HepG2 (cell line): ENCODE results near the gene RTN4RL2. TPM values are rescaled to one million over a fixed set of nuclear protein-coding genes. Genes with fewer than 3 reads are reported as not detected.

Experiments
- CHCHD3 ChIP-seq: sonication (generic); formaldehyde crosslinking; IDR thresholded peaks from 2 replicates; pipeline ENCODE4 v1.8.0; 2022; ENCODE audit warnings: mild to moderate bottlenecking, missing genetic modification reagents, moderate library complexity
- ISX ChIP-seq: sonication (generic); formaldehyde crosslinking; conservative IDR thresholded peaks from 2 replicates; pipeline ENCODE4 v1.5.0; 2020; ENCODE audit warnings: missing genetic modification reagents
- MLX ChIP-seq: IDR thresholded peaks from 2 replicates; pipeline ENCODE4 v1.6.1; 2016
- TP53 ChIP-seq: sonication (generic); formaldehyde crosslinking; conservative IDR thresholded peaks from 2 replicates; pipeline ENCODE4 v1.4.0; 2020; ENCODE audit warnings: missing genetic modification reagents
- ZBTB49 ChIP-seq: sonication (generic); formaldehyde crosslinking; IDR thresholded peaks from 2 replicates; pipeline ENCODE4 v1.4.0; 2020; ENCODE audit warnings: missing genetic modification reagents, borderline replicate concordance
- ZHX2 ChIP-seq, 2 experiments: sonication (generic) in 1 of 2; formaldehyde crosslinking in 1 of 2; IDR thresholded peaks; 2 replicates each; pipeline versions ENCODE4 v1.6.1 to v1.9.0; 2014 to 2022; ENCODE audit warnings: antibody characterized with exemption in 1 of 2, borderline replicate concordance in 1 of 2, inconsistent platforms in 1 of 2, low read depth in 1 of 2, missing genetic modification reagents in 1 of 2
- ZNF225 ChIP-seq: sonication (generic); formaldehyde crosslinking; IDR thresholded peaks from 2 replicates; pipeline ENCODE4 v1.4.0; 2020; ENCODE audit warnings: mild to moderate bottlenecking, missing genetic modification reagents
- ZNF574 ChIP-seq: sonication (generic); formaldehyde crosslinking; IDR thresholded peaks from 2 replicates; pipeline ENCODE4 v1.4.0; 2020; ENCODE audit warnings: missing genetic modification reagents
- ZNF740 ChIP-seq: sonication (generic); formaldehyde crosslinking; IDR thresholded peaks from 2 replicates; pipeline ENCODE4 v1.4.0; 2020; ENCODE audit warnings: missing genetic modification reagents
- ZNF891 ChIP-seq: sonication (generic); formaldehyde crosslinking; IDR thresholded peaks from 2 replicates; pipeline ENCODE4 v1.5.0; 2020; ENCODE audit warnings: mild to moderate bottlenecking, missing genetic modification reagents
- polyA plus RNA-seq, 8 experiments: library from polyadenylated mRNA; depleted of rRNA in 3 of 8; stranded (reverse) in 7 of 8; unstranded in 1 of 8; fragments of >200 nt; fragmentation: Illumina TruSeq in 4 of 8; extraction: Trizol in 4 of 8; gene quantifications; 2 replicates each; pipeline versions ENCODE4 v1.2.1 to v1.2.3, GENCODE V29; 2011 to 2016; ENCODE audit warnings: low read depth in 4 of 8, missing spikeins in 1 of 8, mixed read lengths in 1 of 8; ENCODE audit not compliant: insufficient read depth in 1 of 8
- total RNA-seq, 5 experiments: library from RNA; depleted of rRNA; stranded (reverse); fragments of >200 nt; fragmentation: Illumina TruSeq; extraction: Trizol; gene quantifications; 2 replicates each; pipeline ENCODE4 v1.2.3, GENCODE V29; 2016; ENCODE audit warnings: low read depth in 1 of 5

Gene RTN4RL2
- total and polyA plus RNA-seq, 2 of the 13 experiments (the other 11 are each of a cell fraction or from before 2014, with no cell fraction given) = 1.3 to 4.3 TPM

GRCh38 chr11:57434640-57435546 is 25.4 kb upstream of the RTN4RL2 start (continued):
- TF ChIP-seq ZNF740 (CRISPR knock-in tag) (no peak), ZNF574 (peak; percentile 45; the same call in 1 of the 2 replicates), ZNF225 (CRISPR knock-in tag) (no peak), MLX (CRISPR knock-in tag) (no peak), ZHX2 (IDR thresholded peaks at IDR 0.05; ENCODE audit: low read depth) (no peak), ZHX2 (CRISPR knock-in tag; IDR thresholded peaks at IDR 0.05; ENCODE audit: borderline replicate concordance) (no peak), TP53 (no peak), CHCHD3 (CRISPR knock-in tag) (no peak), ZBTB49 (CRISPR knock-in tag) (no peak), ZNF891 (CRISPR knock-in tag) (no peak), ISX (CRISPR knock-in tag) (no peak)
